Large intestine (tissue), 3 donors: ENCODE results near the gene ERC2. TPM values are rescaled to one million over a fixed set of nuclear protein-coding genes. Genes with fewer than 3 reads are reported as not detected.

Source experiments
- DNase-seq, 2 donors: peaks; one replicate each; pipeline versions ENCODE4 v3.0.0 to v3.0.0-alpha.2; 2013
- H3K27ac ChIP-seq: one replicate; pipeline ENCODE4 v1.5.1; 2013; ENCODE audit warnings: low read length
- H3K27me3 ChIP-seq: 2 replicates; pipeline ENCODE4 v1.6.1; 2013; ENCODE audit warnings: low read length; ENCODE audit not compliant: control insufficient read depth, insufficient read depth
- H3K36me3 ChIP-seq: 2 replicates; pipeline ENCODE4 v1.6.1; 2013; ENCODE audit warnings: low read length; ENCODE audit not compliant: control insufficient read depth, insufficient read depth
- H3K4me1 ChIP-seq: one replicate; pipeline ENCODE4 v1.6.1; 2013; ENCODE audit warnings: low read length; ENCODE audit not compliant: control insufficient read depth, insufficient read depth
- H3K4me3 ChIP-seq: one replicate; pipeline ENCODE4 v1.5.1; 2013; ENCODE audit warnings: low read length
- H3K9me3 ChIP-seq: one replicate; pipeline ENCODE4 v1.6.1; 2013; ENCODE audit warnings: mild to moderate bottlenecking, low read depth, low read length, moderate library complexity; ENCODE audit not compliant: control insufficient read depth
- WGBS: methylation state at CpG from one replicate; pipeline ENCODE4 v1.1.5; 2013; ENCODE audit warnings: low lambda C conversion rate; ENCODE audit not compliant: insufficient coverage; 5-methylcytosine and 5-hydroxymethylcytosine counted together
- polyA plus RNA-seq: library from polyadenylated mRNA; unstranded; fragments of 120-200 nt; gene quantifications from one replicate; pipeline ENCODE4 v1.2.1, GENCODE V29; 2013

ERC2 gene
- polyA plus RNA-seq, 1 donor, result 2.4 TPM

DNA sequence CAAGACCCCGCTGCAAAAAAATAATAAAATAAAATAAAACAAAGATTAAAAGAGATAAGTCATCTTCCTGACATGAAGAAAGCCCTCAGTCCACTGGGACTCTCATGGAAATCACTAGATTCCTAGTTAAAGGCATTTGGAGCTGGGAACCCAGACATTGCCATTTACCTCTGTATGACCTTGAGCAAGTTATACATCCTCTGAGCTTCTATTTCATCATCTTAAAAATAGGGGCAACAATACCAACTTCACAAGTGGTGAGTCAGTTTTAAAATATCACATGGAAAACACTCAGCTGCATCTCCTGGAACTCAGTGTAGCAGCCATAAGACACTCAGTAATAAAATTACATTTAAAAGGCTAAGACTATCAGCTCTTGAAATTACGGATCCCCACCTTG is 334.8 kb downstream of the ERC2 start:
- Histone ChIP-seq H3K27ac (no peak overlapping the region), H3K36me3 (no peaks in the 10 kb centered on the region), H3K4me3 (no peak overlapping the region), H3K27me3 (peaks cover 2% of the 10 kb centered on the region), H3K4me1 (no peaks in the 10 kb centered on the region), H3K9me3 (no peaks in the 10 kb centered on the region)
- no peak for DNase-seq
- 100% methylated on average over 1 of the region's 2 CpGs for WGBS

DNA sequence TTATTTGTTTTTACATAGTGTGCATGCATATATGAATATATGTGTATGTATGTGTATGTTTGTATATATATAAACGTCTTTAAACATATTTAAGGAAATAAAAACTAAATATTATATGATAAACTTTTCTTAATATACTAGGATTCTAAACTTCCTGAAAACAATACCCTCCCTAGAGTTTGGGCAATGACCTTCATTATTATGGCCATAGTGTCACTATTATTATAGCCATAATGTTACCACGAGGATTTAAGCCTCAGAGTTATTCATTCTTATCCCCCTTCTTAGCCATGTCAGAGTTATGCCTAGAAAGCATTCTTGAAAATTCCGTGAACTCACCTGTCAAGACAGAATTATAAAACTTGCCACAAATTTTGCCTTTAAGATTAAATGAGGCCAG is 335.5 kb downstream of the ERC2 start:
- no peak for DNase-seq
- WGBS, result 93% methylated on average over 2 of the region's 3 CpGs
- H3K4me1 ChIP-seq, result no peaks in the 10 kb centered on the region
- no peaks in the 10 kb centered on the region for H3K36me3 ChIP-seq
- peaks cover 2% of the 10 kb centered on the region for H3K27me3 ChIP-seq
- H3K9me3 ChIP-seq, result no peaks in the 10 kb centered on the region
- H3K4me3 ChIP-seq, result no peak overlapping the region
- no peak overlapping the region for H3K27ac ChIP-seq

DNA sequence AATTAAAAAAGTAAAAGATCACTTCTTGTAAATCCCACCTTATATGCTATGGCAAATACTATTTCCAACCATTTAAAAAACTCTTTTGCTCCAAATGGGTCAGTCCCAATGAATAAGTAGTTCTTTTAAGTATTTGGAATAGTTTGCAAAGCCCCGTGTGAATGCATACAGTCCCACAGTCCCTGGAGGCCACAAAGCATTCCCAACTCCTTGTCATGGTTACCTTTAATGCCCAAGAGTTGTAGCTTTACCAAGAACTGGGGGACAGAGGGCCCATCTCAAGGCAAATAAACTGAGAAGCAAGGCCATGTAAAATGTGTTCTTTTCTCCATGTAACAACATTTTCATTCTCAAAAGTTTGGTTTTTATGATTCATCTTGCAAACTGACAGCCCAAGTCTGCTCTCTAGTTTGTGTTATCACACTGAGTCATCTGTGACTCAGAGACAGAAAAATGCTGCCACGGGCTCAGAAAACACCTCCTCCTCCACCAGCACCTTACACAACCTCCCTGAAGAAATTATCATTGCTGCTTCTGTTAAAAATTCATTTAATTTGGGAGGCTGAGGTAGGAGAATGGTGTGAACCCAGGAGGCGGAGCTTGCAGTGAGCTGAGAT is 336.2 kb downstream of the ERC2 start:
- H3K4me1 ChIP-seq, result no peaks in the 10 kb centered on the region
- H3K27me3 ChIP-seq, result peaks cover 2% of the 10 kb centered on the region
- no peaks in the 10 kb centered on the region for H3K9me3 ChIP-seq
- no peak overlapping the region for H3K4me3 ChIP-seq
- no peaks in the 10 kb centered on the region for H3K36me3 ChIP-seq
- DNase-seq, result peak; percentile 33 to 35
- no CpG with 5 or more reads among the region's 3 CpGs for WGBS
- H3K27ac ChIP-seq, result no peak overlapping the region

DNA sequence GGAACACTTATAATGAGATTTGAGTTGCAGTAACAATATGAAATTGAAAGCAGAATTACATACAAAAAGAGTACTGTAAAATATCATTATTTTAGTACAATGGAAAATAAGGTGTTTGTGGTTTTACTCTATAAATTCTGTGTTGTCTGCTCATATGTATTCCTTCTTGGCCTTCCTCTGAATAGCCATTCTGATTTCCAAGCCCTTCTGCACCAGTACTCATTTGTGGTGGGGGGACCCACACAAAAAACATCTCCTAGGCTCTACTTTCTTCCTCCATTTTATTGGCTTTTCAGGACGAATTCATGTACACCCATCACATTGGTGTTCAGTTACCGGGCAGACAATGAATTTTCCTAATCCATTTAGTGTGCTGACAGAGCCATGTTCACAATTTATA is 338.2 kb downstream of the ERC2 start:
- no peak overlapping the region for H3K27ac ChIP-seq
- WGBS, result 100% methylated on average over 1 of the region's 2 CpGs
- H3K36me3 ChIP-seq, result no peaks in the 10 kb centered on the region
- H3K27me3 ChIP-seq, result peaks cover 2% of the 10 kb centered on the region
- no peak for DNase-seq
- H3K9me3 ChIP-seq, result no peaks in the 10 kb centered on the region
- H3K4me1 ChIP-seq, result no peaks in the 10 kb centered on the region
- no peak overlapping the region for H3K4me3 ChIP-seq

DNA sequence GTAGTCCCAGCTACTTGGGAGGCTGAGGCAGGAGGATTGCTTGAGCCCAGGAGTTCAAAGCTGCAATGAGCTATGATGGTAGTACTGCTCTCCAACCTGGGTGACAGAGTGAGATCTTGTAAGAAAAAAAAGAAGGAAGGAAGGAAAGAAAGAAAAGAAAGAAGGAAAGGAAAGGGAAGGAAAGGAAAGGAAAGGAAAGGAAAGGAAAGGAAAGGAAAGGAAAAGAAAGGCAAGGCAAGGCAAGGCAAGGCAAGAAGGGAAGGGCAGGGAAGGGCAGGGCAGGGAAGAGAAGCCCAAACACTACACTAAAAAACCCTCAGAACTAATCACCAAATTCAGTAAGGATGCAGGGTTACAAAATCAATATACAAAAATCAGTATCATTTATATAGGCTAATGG is 341.6 kb downstream of the ERC2 start:
- Histone ChIP-seq H3K27ac (no peak overlapping the region), H3K36me3 (no peaks in the 10 kb centered on the region), H3K9me3 (no peaks in the 10 kb centered on the region), H3K4me1 (no peaks in the 10 kb centered on the region), H3K4me3 (no peak overlapping the region), H3K27me3 (peaks cover 2% of the 10 kb centered on the region)
- DNase-seq, result no peak

DNA sequence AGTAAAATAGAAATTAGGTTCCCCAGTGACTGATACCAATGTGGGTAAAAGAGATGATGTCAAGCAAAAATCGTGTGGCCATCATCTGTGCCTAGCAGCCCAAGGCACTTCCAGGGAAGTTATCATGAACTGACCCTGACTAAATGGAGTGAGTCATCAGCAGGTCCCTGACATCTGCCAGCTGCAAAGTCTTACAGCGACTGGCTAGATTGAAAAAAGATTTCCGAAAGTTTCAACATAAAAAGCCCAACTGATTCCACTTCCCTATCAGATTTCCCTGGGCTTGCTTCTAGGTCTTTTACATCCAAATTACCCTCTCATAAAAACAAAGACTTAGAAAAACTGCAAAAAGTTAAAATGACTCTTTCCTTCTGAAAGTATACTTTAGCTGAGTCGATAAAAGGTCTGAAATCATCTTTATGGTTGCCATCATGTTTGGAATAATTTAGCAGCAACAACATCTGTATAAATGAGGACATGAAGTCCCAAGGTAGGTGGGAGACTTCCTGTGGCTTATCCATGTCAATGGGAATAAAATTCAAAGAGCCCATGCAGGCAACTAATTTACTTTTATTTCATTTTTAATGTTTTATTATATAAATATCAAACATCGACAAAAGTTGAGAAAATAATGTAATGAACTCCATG is 342.8 kb downstream of the ERC2 start:
- H3K9me3 ChIP-seq, result no peaks in the 10 kb centered on the region
- 100% methylated on average over 1 of the region's 5 CpGs for WGBS
- no peak for DNase-seq
- no peak overlapping the region for H3K4me3 ChIP-seq
- H3K27me3 ChIP-seq, result peaks cover 2% of the 10 kb centered on the region
- H3K4me1 ChIP-seq, result no peaks in the 10 kb centered on the region
- no peak overlapping the region for H3K27ac ChIP-seq
- H3K36me3 ChIP-seq, result no peaks in the 10 kb centered on the region

DNA sequence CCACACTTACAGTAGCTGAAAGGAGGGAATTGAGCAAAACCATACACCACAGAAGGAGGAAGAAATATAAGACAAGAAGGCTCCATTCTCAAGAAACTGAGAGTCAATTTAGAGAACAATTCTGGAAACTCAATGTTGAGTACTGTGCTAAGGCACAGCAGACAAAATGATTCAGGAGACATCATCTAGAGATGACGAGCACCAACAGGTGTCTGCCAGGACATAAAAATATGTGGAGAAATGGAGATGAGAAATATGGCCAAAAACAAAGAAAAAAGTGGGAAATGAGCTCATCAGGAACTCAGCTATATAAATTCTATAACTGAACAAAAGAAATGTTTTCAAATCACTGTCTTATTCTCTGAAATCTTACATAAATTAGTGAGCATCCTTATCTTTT is 343.7 kb downstream of the ERC2 start:
- Histone ChIP-seq H3K4me1 (no peaks in the 10 kb centered on the region), H3K27ac (no peak overlapping the region), H3K36me3 (no peaks in the 10 kb centered on the region), H3K4me3 (no peak overlapping the region), H3K27me3 (peaks cover 2% of the 10 kb centered on the region), H3K9me3 (no peaks in the 10 kb centered on the region)
- 50% methylated on average over 1 of the region's 1 CpG for WGBS
- DNase-seq, result no peak

DNA sequence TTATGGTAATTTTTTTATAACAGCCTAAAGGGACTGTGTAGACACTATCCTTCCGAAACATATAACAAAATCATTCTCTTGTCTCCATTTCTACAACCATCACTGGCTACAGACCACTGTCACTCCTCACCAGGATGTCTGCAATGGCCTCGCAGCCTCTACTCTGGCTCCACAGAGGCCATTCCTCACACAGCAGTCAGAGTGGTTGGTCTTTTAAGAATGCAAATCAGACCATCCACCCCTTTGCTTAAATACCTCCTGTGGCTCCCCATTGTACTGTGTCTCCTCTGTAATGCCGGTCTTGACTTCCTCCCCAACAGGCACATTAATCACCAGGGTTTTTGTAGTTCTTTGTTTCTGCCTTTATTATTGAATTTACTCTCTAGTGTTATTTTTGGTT is 344.8 kb downstream of the ERC2 start:
- Histone ChIP-seq H3K4me3 (no peak overlapping the region), H3K4me1 (no peaks in the 10 kb centered on the region), H3K27me3 (no peaks in the 10 kb centered on the region), H3K36me3 (no peaks in the 10 kb centered on the region), H3K27ac (no peak overlapping the region), H3K9me3 (no peaks in the 10 kb centered on the region)
- DNase-seq, result no peak
- 90% methylated on average over 2 of the region's 3 CpGs for WGBS

DNA sequence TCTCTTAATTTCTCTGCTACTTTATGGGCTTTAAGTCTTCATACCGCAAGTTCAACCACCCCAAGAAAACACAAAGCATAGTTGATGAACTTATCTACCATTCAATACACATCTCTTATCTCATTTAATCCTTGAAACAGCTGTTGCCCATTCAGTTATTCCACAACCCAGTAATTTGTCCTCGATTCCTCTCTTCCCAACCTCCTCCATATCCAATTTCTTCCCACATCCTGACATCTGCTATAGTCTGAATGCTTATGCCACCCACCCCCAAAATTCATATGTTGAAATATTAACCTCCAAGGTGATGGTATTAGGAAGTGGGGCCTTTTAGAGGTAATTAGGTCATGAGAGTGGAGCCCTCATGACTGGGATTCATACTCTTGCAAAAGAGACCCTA is 345.4 kb downstream of the ERC2 start:
- Histone ChIP-seq H3K27me3 (no peaks in the 10 kb centered on the region), H3K4me1 (no peaks in the 10 kb centered on the region), H3K27ac (no peak overlapping the region), H3K9me3 (no peaks in the 10 kb centered on the region), H3K36me3 (no peaks in the 10 kb centered on the region), H3K4me3 (no peak overlapping the region)
- no peak for DNase-seq
- 100% methylated on average over 1 of the region's 2 CpGs for whole genome bisulfite sequencing

DNA sequence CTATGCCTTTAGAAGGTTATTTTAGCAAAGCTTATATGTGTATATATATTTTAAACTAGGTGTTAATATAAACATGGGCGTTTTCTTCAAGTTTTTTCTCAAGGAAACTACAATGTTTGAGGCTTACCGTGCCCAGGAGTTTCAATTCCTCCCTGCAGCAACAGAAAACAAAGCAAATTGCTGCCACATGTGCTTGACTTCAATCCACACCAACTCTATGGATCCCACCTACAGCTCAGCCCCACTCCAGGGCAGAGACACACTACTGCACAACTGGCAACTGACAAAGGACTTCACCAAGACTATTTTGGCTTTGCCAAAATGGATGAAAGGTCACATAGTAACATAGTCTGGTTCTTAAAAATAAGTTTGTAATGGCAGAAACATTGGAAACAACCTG is 346.6 kb downstream of the ERC2 start:
- no peaks in the 10 kb centered on the region for H3K4me1 ChIP-seq
- WGBS, result no CpG with 5 or more reads among the region's 2 CpGs
- no peak overlapping the region for H3K27ac ChIP-seq
- DNase-seq, result no peak
- no peaks in the 10 kb centered on the region for H3K9me3 ChIP-seq
- H3K4me3 ChIP-seq, result no peak overlapping the region
- H3K27me3 ChIP-seq, result no peaks in the 10 kb centered on the region
- no peaks in the 10 kb centered on the region for H3K36me3 ChIP-seq
